Esophagus squamous epithelium (tissue), 5 donors: ENCODE results near the gene KHK. TPM values are rescaled to one million over a fixed set of nuclear protein-coding genes. Genes with fewer than 3 reads are reported as not detected.

Source experiments
- DNase-seq: peaks from one replicate; lab custom pipeline; 2025; lab: John Stamatoyannopoulos, UW
- H3K27ac ChIP-seq, 4 donors: fragments of 200-600 bp; sonication (generic); one replicate each; pipeline ENCODE4 v1.5.1; 2016 to 2019; ENCODE audit warnings: mild to moderate bottlenecking in 1 of 4
- H3K27me3 ChIP-seq, 4 donors: fragments of 200-600 bp; sonication (generic); 1 replicate in 3 of 4; 2 replicates in 1 of 4; pipeline versions ENCODE4 v1.5.1 to v1.6.0; 2017 to 2021; ENCODE audit warnings: antibody characterized with exemption in 1 of 4
- H3K36me3 ChIP-seq, 3 donors: fragments of 200-600 bp; sonication (generic); one replicate each; pipeline ENCODE4 v1.5.1; 2016 to 2019
- H3K4me1 ChIP-seq, 3 donors: fragments of 200-600 bp; sonication (generic); one replicate each; pipeline ENCODE4 v1.5.1; 2017 to 2019
- H3K4me3 ChIP-seq, 4 donors: fragments of 200-600 bp; sonication (generic); 1 replicate in 3 of 4; 2 replicates in 1 of 4; pipeline ENCODE4 v1.5.1; 2016 to 2019; ENCODE audit warnings: mild to moderate bottlenecking in 2 of 4, moderate library complexity in 1 of 4
- H3K9me3 ChIP-seq, 3 donors: fragments of 200-600 bp; sonication (generic); one replicate each; pipeline ENCODE4 v1.5.1; 2016 to 2019
- POLR2A ChIP-seq, 4 donors: fragments of 450-650 bp; IDR thresholded peaks; one replicate each; pipeline ENCODE4 v1.6.1; 2017; ENCODE audit warnings: antibody characterized with exemption in 4 of 4, mild to moderate bottlenecking in 4 of 4, moderate library complexity in 3 of 4
- WGBS, 2 donors: methylation state at CpG; one replicate each; pipeline ENCODE4 v1.1.5; 2018; 5-methylcytosine and 5-hydroxymethylcytosine counted together
- intact Hi-C: fragments of 100-400 bp; cut with DNase I; formaldehyde crosslinking; loops from one replicate; pipeline ENCODE4 v1.15.0; 2022
- total RNA-seq, 4 donors: library from RNA; depleted of rRNA; stranded (reverse); fragments of >200 nt; gene quantifications; one replicate each; pipeline ENCODE4 v1.1.0, GENCODE V29; 2016
- TF ChIP-seq, protein P1 (sequence below), 6 experiments: fragments of 450-650 bp in 4 of 6; fragments of 200-600 bp in 2 of 6; sonication (generic) in 2 of 6; IDR thresholded peaks; one replicate each; pipeline ENCODE4 v1.5.1; 2016 to 2019; ENCODE audit warnings: antibody characterized with exemption in 6 of 6, mild to moderate bottlenecking in 4 of 6, moderate library complexity in 4 of 6
- donor health status: DM: yes; HTN: yes; CAD: no.

Gene KHK
- total RNA-seq, 4 donors from 2014 or later: 1.3 to 1.9 (median 1.4) TPM

DNA sequence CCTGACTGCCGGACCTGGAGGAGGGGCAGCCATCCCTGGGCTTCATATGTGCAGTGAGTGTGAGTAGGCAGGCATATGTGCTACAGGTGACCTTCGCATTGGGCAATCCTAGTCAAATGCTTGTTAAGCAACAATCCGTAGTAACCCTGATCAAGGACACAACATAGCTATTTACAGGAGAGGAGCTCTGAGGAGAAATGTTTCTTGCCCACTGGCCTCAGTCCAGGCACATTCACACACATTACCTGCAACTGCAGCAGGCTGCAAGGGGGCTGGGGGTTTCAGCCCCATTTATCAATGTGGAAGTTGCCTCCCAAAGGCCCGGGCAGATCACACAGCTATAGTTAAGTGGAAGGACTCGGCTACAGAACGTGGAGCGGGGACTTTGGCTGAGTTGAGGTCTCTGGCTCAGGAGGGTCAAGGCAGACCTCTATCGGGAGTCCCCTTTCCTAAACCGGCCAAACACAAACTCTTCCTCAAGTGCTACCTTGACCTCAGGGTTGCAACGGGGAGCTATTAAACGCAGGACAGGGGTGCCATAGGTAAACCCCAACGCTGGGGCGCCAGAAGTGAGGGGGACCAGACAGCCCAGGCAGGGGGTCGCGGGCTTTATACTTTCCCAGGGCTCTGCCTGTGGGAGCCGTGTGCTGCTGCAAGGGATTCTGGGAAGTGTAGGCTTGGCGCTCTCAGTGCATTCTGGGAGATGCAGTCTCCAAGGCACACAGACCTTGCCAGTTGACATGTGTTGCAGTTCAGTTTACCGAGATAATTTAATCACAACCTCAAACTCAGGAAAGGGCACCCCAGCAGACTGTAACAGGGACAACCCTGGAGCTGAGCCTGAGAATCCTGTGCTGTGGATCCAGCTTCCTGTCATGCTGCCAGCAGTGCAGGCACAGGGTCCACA lies 9.4 kb downstream of the KHK start:
- Histone ChIP-seq H3K36me3 (peaks cover 0 to 5% (median 0%) of the 10 kb centered on the region in 3 donors), H3K27me3 (no peaks in the 10 kb centered on the region), H3K9me3 (no peaks in the 10 kb centered on the region), H3K4me3 (peak overlapping the region in 3 of 4 donors; percentile 26 to 57 (median 32)), H3K4me1 (peaks cover 6 to 11% (median 8%) of the 10 kb centered on the region in 3 donors), H3K27ac (no peak overlapping the region)
- DNase-seq: no peak
- 27 to 60% methylated on average over 2 to 10 of the region's 18 CpGs for WGBS, 2 donors
- TF ChIP-seq, protein P1, sequence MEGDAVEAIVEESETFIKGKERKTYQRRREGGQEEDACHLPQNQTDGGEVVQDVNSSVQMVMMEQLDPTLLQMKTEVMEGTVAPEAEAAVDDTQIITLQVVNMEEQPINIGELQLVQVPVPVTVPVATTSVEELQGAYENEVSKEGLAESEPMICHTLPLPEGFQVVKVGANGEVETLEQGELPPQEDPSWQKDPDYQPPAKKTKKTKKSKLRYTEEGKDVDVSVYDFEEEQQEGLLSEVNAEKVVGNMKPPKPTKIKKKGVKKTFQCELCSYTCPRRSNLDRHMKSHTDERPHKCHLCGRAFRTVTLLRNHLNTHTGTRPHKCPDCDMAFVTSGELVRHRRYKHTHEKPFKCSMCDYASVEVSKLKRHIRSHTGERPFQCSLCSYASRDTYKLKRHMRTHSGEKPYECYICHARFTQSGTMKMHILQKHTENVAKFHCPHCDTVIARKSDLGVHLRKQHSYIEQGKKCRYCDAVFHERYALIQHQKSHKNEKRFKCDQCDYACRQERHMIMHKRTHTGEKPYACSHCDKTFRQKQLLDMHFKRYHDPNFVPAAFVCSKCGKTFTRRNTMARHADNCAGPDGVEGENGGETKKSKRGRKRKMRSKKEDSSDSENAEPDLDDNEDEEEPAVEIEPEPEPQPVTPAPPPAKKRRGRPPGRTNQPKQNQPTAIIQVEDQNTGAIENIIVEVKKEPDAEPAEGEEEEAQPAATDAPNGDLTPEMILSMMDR (IDR thresholded peaks at IDR 0.05): peak in 1 of 6 experiments; percentile 20
- TF ChIP-seq POLR2A (IDR thresholded peaks at IDR 0.05): no peak
- intact Hi-C loops: loop anchor here (10.0 kb wide), 1 partner anchor 209 kb away; the partner anchor contains the start of gene UCN

DNA sequence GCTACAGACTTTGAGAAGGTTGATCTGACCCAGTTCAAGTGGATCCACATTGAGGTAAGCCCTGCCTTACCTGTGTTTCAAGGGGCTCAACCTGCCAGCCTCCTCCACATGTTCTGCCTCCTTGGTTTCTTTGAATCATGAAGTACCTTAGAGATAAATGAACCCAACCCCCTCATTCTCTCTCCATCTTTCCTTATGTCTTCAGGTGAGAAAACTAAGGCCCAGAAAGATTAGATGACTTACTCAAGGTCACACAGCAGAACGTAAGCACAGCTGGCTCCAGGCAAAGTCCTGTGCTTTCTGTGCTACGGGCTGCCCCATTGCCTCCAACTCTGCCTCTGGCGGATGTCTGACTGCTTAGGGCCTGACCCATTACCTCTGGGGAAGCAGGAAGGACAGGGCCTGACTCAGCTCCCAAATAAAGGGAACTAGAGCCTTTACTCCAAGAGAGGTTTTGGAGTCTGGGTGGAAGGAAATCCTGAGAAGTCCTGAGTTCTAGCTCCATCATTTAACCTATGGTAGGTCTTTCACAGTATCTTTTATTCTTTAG lies 10.3 kb downstream of the KHK start:
- intact Hi-C loops: loop anchor here (10.0 kb wide), 1 partner anchor 208 kb away; the partner anchor contains the start of gene UCN
- no peak for DNase-seq
- TF ChIP-seq POLR2A (IDR thresholded peaks at IDR 0.05): no peak
- H3K4me3 ChIP-seq: no peak overlapping the region
- H3K27ac ChIP-seq: no peak overlapping the region
- peaks cover 0 to 5% (median 0%) of the 10 kb centered on the region in 3 donors for H3K36me3 ChIP-seq
- H3K27me3 ChIP-seq: no peaks in the 10 kb centered on the region
- 70 to 85% methylated on average over 3 of the region's 3 CpGs for WGBS, 2 donors
- H3K4me1 ChIP-seq: peaks cover 6 to 11% (median 8%) of the 10 kb centered on the region in 3 donors
- no peaks in the 10 kb centered on the region for H3K9me3 ChIP-seq

DNA sequence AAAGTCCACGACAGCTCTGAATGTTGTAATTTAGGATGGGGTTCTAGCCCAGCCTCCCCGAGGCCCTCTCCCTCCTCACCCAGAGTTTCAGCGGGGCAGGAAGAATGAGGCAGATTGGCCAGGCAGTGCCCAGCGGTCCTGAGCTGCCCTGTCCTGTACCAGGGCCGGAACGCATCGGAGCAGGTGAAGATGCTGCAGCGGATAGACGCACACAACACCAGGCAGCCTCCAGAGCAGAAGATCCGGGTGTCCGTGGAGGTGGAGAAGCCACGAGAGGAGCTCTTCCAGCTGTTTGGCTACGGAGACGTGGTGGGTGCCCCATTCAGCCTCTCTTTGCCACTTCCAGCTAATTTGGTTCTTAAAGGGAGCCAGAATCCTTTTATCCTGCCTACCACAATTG lies 10.8 kb downstream of the KHK start:
- intact Hi-C loops: loop anchor here (10.0 kb wide), 1 partner anchor 207 kb away; the partner anchor contains the start of gene UCN
- H3K36me3 ChIP-seq: peaks cover 0 to 5% (median 0%) of the 10 kb centered on the region in 3 donors
- peaks cover 6 to 11% (median 8%) of the 10 kb centered on the region in 3 donors for H3K4me1 ChIP-seq
- no peak for DNase-seq
- H3K9me3 ChIP-seq: no peaks in the 10 kb centered on the region
- TF ChIP-seq POLR2A (IDR thresholded peaks at IDR 0.05): no peak
- TF ChIP-seq, protein P1 (IDR thresholded peaks at IDR 0.05): no peak
- no peak overlapping the region for H3K4me3 ChIP-seq
- 87 to 90% methylated on average over 10 to 11 of the region's 14 CpGs for WGBS, 2 donors
- no peaks in the 10 kb centered on the region for H3K27me3 ChIP-seq
- no peak overlapping the region for H3K27ac ChIP-seq

DNA sequence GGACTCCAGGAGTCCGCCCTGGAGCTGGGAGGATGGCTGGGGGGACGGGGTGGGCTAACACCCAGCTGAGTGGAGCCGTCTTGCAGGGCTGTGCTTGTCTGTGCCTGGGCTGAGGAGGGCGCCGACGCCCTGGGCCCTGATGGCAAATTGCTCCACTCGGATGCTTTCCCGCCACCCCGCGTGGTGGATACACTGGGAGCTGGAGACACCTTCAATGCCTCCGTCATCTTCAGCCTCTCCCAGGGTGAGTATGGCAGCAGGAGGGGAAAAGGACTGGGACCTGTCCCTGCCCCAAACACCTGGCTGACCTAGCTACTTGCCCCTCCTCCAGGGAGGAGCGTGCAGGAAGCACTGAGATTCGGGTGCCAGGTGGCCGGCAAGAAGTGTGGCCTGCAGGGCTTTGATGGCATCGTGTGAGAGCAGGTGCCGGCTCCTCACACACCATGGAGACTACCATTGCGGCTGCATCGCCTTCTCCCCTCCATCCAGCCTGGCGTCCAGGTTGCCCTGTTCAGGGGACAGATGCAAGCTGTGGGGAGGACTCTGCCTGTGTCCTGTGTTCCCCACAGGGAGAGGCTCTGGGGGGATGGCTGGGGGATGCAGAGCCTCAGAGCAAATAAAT lies 12.9 kb downstream of the KHK start:
- H3K27me3 ChIP-seq: peaks cover 0 to 8% (median 0%) of the 10 kb centered on the region in 4 donors
- peaks cover 6 to 11% (median 8%) of the 10 kb centered on the region in 3 donors for H3K4me1 ChIP-seq
- no peak for DNase-seq
- intact Hi-C loops: loop anchor here (10.0 kb wide), 1 partner anchor 205 kb away; the partner anchor contains the start of gene UCN
- H3K27ac ChIP-seq: no peak overlapping the region
- H3K9me3 ChIP-seq: no peaks in the 10 kb centered on the region
- H3K4me3 ChIP-seq: no peak overlapping the region
- H3K36me3 ChIP-seq: peaks cover 0 to 5% (median 0%) of the 10 kb centered on the region in 3 donors
- WGBS, 2 donors: 90 to 93% methylated on average over 6 to 7 of the region's 19 CpGs
- TF ChIP-seq, protein P1 (IDR thresholded peaks at IDR 0.05): no peak
- no peak for TF ChIP-seq POLR2A (IDR thresholded peaks at IDR 0.05)

DNA sequence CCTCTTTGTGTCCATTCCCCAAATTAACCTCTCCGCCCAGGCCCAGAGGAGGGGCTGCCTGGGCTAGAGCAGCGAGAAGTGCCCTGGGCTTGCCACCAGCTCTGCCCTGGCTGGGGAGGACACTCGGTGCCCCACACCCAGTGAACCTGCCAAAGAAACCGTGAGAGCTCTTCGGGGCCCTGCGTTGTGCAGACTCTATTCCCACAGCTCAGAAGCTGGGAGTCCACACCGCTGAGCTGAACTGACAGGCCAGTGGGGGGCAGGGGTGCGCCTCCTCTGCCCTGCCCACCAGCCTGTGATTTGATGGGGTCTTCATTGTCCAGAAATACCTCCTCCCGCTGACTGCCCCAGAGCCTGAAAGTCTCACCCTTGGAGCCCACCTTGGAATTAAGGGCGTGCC lies 13.5 kb downstream of the KHK start:
- Histone ChIP-seq H3K27ac (no peak overlapping the region), H3K4me1 (peaks cover 6 to 11% (median 8%) of the 10 kb centered on the region in 3 donors), H3K36me3 (peaks cover 0 to 5% (median 0%) of the 10 kb centered on the region in 3 donors), H3K9me3 (no peaks in the 10 kb centered on the region), H3K27me3 (peaks cover 0 to 13% (median 0%) of the 10 kb centered on the region in 4 donors), H3K4me3 (no peak overlapping the region)
- 83 to 87% methylated on average over 4 to 8 of the region's 10 CpGs for WGBS, 2 donors
- no peak for DNase-seq
- TF ChIP-seq POLR2A (IDR thresholded peaks at IDR 0.05): no peak
- TF ChIP-seq, protein P1 (IDR thresholded peaks at IDR 0.05): no peak
- intact Hi-C loops: loop anchor here (5.0 to 10.0 kb wide), 2 partner anchors 102 to 175 kb away; partner anchors contain the start of gene DNAJC5G
